Measurements from ENCODE around the gene FCGR3A.

DNA sequence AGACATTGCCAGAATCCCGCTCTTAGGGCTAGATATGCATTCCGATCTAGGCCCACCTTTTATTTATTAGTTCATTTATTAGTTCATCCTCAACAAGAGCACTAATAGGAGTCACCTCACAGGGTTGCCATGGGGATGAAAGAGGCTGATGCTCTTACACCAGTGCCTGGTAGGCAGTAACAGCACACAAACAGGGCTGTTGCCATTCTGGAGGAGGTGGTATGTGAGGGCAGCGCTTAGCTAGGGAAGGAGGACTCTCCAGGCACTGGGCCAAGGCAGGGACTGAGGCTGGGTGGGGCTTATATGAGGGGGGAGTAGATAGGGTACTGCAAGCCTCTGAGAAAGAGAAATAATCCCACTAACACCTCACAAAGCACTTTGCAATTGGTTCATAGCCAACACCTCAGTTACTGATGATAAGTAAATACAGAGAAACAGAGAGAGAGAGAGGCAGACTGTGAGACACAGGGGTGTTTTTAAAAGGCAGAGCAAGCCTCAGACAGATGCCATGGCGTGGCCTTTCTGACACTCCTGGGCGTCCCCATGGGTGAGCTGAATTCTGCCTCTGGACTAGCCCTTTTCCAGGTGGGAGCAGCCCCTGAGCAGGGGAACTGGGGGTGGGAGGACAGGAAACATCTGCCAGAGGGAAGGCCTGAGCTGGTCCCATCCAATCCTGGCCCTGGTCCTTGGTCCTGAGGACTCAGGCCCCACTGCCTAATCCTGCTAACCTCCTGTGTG lies 38.4 kb downstream of the FCGR3A start:
- TF ChIP-seq SMC3 (IDR thresholded peaks at IDR 0.05) (no peak), POLR2A (IDR thresholded peaks at IDR 0.05; ENCODE audit: low read length) (no peak), CEBPB (IDR thresholded peaks at IDR 0.05) (no peak), TFCP2L1 (CRISPR knock-in tag; IDR thresholded peaks at IDR 0.05) (no peak), KDM5A (IDR thresholded peaks at IDR 0.05) (no peak), RAD21 (conservative IDR thresholded peaks at IDR 0.05 in 1 of 2, IDR thresholded peaks at IDR 0.05 in 1 of 2) (no peak), JUNB (IDR thresholded peaks at IDR 0.05) (no peak), NPAS2 (CRISPR knock-in tag; IDR thresholded peaks at IDR 0.05; ENCODE audit: borderline replicate concordance) (no peak), NR3C1 (IDR thresholded peaks at IDR 0.05) (no peak), HOXA7 (CRISPR knock-in tag; IDR thresholded peaks at IDR 0.05) (no peak)
- TF ChIP-seq, protein P1, sequence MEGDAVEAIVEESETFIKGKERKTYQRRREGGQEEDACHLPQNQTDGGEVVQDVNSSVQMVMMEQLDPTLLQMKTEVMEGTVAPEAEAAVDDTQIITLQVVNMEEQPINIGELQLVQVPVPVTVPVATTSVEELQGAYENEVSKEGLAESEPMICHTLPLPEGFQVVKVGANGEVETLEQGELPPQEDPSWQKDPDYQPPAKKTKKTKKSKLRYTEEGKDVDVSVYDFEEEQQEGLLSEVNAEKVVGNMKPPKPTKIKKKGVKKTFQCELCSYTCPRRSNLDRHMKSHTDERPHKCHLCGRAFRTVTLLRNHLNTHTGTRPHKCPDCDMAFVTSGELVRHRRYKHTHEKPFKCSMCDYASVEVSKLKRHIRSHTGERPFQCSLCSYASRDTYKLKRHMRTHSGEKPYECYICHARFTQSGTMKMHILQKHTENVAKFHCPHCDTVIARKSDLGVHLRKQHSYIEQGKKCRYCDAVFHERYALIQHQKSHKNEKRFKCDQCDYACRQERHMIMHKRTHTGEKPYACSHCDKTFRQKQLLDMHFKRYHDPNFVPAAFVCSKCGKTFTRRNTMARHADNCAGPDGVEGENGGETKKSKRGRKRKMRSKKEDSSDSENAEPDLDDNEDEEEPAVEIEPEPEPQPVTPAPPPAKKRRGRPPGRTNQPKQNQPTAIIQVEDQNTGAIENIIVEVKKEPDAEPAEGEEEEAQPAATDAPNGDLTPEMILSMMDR (IDR thresholded peaks at IDR 0.05) = no peak
- TF ChIP-seq, protein P2, sequence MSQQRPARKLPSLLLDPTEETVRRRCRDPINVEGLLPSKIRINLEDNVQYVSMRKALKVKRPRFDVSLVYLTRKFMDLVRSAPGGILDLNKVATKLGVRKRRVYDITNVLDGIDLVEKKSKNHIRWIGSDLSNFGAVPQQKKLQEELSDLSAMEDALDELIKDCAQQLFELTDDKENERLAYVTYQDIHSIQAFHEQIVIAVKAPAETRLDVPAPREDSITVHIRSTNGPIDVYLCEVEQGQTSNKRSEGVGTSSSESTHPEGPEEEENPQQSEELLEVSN (IDR thresholded peaks at IDR 0.05; ENCODE audit: borderline replicate concordance, low read depth) = no peak
- TF ChIP-seq, protein P3, sequence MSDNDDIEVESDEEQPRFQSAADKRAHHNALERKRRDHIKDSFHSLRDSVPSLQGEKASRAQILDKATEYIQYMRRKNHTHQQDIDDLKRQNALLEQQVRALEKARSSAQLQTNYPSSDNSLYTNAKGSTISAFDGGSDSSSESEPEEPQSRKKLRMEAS (IDR thresholded peaks at IDR 0.05) = no peak
